ENCODE measurements around the gene TRIM66.

The TRIM66 gene

DNA sequence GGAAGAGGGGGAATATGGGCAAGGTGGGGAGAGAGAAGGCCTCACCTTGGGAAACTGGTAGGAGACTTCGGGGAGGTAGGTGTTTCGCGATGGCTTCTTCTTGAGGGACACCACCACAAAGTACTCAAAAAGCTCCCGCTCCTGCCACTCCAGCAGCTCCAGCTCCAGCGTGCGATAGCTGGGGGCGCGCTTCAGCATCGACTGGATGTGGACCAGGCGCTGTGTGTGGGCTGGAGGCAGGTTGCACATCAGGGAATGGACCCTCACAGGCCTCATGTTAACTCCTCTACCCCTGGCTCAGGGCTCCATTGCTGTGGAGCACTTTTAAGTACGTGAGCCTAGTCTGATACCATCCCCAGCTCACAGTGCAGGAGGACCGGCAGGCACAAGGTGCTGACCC lies 30.0 kb upstream of the TRIM66 start:
- no peak for DNase-seq

DNA sequence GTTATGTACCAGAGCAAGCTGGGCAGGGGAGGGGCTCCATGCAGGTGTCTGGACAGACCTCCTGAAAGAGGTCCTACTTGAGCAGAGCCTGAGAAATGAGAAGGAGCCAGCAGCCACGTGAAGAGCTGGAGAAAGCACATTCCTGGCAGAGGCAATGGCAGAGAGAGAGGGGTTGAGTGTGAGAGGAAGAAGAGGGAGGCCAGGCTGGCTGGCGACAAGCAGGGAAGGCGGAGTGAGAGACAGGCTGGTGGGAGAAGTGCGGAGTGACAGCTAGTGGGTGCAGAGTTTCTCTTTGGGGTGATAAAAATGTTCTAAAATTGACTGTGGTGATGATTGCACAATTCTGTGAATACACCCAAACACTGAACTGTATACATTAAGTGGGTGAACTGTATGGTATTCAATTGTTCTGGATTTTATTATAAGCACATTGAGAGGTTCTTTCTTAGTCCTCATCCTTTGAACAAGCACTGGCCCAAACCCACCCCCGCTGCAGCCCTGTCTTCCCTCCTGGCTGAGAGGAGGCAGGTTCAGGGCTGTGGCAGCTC lies 29.5 kb upstream of the TRIM66 start:
- no peak for DNase-seq

DNA sequence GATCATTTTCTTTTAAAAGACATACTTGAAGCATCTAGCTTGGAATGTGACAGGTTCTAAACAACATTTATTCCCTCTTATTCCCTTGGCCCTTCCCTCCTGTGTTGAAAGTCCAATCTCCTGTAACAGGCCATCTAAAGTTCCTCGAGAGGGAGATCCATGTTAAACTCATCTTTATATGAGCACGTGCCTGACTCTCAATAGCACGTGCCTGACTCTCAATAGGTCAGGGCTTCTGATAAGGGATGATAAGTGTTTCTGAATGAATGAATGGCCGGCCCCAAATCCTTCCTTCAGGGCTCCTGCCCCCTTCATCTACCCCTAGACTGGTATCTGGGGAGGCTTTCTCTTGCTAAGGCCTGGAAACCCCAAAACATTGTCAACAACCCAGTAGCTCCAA lies 27.3 kb upstream of the TRIM66 start:
- no peak for DNase-seq

DNA sequence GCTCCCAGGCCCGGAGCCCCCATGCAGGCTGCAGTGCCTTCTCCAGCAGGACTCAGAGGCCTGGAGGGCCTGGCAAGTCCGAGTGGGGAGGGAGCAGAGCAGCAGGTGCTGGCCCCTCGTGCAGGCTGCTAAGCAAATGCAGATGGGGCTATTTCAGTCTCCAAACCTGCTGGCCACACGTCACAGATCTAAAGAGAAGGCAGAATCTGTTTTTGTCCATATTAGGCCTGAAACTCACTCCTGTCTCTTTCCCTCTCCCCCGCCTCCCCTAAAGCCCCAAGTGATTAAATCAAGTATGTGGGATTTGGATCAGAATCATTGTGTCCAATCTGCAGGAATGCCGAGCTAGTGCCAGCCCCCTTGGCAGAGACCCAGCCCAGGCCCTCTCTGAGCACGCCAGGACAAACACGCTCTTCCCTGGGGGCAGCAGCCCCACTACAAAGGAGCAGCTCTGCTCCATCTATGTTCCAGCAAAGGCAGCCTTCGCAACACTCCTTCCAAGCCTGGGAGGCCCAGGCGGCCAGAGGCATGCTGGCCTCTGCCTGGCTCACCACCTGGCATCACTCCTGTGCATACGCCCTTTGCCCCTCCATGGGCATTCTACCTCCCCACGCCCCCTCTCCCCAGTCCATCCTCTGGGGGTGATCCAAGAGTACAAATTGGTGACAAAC lies 26.7 kb upstream of the TRIM66 start:
- DNase-seq = no peak

DNA sequence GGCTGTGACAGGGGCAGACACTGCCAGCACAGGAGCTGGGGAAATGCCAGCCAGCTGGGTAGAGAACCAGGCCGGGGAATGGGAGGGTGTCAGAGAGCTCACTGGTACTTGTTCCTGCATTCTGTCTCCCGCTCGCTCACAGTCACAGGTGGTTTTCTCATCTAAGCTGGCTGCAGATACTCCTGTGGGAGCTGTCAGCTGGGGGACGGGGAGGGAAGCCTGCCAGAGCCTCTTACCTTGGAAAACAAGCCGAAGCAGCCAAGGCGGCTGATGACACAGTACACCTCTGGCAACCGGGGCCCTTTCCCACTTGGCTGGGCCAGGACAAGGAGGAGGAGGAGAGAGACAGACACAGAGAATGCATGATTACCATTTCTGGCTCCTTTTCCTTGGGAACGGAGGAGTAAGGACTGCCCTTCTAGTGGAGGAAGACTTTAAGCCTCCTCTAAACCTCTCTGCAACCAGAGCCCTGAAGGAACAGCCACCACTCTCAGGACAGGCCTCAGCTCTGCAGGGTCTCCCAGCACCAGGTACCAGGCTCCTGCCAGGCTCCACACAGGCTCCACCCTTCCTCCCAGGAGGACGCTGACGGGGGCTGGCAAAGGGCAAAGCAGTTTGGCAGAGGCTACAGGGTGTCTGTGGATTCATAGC lies 25.2 kb upstream of the TRIM66 start:
- DNase-seq = no peak

DNA sequence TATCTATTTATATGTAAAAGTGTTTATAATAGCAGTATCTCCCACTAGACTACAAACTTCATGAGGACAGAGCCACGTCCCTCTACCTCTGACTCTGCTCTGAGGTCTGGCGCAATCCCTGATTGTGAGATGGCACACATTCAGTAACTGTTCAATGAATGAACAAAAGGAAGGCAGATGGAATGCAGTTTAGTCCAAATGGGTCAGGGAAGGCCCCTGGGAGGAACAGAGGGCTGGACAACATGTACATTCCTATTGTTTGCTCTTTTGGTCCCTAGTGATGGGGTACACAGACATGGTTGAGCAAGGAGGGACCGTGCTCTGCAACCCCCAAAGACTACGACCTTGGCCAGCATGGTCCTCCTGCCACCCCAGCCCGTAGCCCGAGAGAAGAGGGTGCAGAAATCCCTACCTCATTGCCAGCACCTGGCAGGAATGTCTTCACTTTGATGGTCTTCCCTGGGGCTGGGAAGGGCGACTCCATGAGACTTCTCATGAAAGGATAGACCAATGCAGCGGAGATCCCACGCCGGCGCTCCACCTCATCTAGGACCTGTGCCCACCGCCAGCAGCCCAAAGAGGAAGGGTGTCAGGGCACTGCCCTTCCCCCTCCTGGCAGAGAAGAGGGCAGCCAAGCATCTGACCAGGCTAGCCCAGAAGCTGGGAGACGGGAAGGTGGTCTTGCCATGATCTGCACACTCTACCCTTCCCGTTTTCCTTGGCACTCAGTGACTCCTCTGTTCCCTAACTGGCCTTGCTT lies 24.4 kb upstream of the TRIM66 start:
- DNase-seq = no peak

DNA sequence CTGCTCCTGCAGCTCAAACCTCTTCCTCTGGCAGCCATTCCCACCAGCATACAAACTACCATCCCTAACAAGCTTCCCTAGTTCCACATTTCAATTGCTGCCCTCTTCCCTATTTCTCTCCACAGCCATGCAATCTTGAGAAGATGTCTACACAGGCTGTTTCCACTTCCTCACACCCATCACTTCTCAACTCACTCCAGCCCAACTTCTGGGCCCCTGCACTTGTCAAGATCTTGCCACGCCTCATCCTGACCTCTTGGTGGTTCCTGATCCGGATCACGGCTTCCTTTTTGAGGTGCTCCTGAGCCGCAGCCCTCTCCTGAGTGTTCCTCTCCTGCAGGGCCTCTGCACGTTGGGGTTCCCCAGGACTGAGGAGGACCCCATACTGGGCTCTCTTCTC lies 22.7 kb upstream of the TRIM66 start:
- DNase-seq = no peak

DNA sequence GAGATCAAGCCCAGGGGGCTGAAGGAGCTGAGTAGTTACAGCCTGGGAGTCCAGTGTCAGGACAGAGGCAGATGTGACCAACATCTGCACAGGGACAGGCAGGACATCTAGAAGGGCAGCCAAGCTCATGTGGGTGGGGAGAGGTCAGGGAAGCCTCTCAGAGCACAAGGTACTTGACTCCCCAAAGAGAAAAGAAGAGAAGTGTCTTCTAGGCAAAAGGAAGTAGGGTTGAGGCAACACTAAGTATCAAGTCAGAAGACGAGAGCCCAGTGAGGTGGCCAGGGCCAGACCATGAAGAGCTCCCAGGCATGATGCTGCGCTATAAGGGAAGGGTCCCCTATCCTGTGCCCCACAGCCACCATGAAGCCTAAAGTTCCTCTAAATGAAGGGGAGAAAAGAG lies 21.7 kb upstream of the TRIM66 start:
- no peak for DNase-seq

DNA sequence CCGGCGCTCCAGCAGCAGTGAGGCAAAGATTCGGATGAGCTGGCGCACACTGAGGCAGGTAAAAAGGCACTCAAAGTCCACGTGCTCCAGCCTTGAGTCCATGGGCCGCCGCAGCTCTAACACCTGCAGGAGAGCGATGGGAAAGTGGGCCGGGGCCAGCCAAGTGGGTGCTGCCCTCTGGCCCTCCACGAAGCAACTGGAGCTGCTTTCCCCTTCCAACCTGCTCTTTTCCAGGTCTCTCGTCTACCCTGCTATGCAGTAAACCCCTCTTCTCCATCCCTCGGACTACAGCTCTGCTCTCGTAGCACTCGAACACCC lies 20.1 kb upstream of the TRIM66 start:
- DNase-seq = no peak

DNA sequence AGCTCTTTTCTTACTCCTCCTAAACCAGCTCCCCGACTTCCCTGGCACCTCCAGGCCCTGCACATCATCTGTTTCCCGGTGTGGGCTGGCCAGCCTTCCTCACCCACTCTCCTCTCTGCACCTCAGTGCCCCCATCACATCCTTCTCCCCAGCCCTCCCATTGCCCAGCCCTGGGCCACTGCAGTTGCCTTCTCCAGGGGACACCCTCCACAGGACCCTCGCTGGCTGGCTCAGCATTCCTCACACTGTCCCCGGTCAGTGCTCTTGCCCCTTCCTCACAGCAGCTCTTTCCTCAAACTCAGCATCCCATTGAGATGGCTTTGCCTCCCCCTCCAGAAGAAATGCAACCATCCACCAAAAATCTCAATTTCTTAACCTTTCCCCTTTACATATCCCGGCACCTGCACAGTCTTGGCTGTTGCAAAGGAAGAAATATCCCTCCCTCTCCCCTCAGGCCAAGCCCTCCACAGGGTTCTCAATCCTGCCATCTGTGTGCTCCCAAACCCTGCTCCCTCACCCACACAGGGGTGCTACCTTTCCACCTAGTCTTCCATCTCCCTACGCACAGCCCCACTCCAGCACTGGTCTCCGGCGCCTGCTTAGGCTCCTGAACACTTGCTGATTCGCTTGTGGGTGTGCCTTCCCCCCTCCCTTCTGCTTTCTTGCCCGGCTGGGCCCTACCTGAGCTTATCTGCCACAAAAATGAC lies 19.6 kb upstream of the TRIM66 start:
- DNase-seq = no peak

DNA sequence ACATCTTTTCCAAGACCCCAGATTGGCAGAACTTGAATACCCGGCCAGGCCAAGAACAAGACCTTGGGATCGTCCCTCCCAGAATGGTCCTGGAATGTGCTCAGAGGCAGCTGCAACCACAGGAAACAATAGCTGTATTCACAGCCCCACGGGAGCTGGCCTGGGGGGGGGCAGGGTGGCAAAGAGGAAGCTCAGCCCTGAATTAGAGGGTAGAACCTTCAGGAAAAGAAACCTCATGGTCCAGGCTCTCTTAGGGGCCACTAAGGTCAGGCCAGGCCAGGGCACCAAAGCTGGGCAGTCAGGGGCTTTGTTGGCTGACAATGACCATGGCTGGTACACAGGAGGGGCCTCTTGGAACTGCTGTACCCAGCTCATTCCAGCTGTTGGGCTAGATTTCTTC lies 17.4 kb upstream of the TRIM66 start:
- DNase-seq = no peak

DNA sequence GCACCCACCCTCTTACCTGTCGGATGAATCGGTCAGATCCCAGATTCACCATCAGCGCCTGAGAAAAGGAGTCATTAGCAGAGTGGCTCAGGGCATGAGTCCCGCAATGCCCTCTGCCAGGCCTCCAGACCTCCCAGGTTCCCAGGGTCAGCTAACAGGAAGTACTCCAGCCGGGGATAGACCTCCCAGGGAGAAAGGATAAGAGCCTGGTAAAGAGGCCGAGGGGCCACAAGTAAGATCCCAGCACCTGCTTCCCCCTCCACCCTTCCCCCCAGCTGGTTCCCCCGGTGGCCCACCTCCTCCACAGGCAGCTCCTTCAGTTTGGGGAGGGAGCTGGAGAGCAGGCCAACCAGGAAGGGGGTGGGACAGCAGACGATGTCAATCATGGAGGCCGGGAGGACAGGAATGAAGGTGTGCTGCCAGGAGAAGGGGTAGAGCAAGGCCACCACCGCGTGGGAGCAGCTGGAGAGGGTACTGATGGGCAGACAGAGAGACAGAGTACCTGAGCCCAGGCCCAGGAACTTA lies 16.5 kb upstream of the TRIM66 start:
- DNase-seq = no peak

DNA sequence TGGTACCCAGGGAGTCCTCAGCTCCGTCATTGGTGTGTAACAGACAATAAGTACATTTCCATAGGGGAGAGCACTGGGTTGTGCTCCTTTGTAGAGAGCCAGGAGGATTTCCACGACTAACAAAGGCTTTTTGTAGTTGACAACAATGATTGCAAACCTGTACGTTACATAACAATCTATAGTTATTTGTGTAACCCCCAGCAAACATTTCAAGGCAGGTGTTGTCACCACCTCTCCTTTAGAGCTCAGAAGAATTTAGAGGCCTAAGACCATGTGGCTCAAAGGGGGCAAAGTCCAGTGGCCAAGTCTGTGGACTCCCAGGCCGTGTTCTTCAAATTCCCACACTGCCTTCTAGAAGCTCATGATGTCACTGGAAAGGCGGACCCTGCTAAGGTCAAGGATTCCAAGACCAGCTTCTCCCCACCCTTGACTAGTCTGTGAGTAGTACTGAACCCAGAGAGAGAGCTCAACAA lies 15.9 kb upstream of the TRIM66 start:
- DNase-seq = no peak

DNA sequence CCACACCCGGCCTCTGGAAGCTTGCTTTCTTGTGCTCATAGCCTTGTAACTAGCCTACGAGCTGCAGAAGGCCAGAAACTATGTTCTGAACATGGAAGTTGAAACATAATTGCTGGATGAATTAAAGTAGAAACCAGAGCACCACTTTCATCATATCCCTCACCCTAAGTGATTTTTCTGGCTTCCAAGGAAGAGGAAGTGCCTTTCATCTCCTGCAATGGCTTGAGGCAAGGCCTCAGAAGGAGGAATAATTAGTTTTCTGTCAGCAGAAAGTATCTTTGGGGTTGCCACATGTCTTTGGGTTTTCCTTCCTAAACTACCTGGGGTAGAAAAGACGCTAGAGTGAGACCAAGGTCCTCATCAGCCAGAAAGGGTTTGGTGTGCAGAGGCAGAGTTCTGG lies 14.6 kb upstream of the TRIM66 start:
- no peak for DNase-seq

DNA sequence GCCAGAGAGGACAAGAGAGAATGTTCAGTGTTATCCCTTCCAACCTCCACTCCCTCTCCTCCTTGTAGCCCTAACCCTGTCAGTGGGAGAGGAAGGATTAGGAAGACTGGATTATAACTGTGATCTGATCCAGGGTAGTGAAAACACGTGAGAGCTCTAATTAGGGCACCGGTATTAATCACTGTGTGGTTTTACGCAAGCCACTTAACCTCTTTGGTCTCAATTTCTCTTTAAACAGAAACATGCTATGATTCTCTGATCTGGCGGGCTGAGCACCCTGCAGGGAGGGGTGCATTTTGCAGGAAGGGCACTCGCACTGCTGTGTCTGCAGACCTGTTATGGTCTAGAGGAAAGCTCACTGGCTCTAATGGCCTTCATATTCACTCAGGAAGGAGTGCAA lies 11.7 kb upstream of the TRIM66 start:
- no peak for DNase-seq

DNA sequence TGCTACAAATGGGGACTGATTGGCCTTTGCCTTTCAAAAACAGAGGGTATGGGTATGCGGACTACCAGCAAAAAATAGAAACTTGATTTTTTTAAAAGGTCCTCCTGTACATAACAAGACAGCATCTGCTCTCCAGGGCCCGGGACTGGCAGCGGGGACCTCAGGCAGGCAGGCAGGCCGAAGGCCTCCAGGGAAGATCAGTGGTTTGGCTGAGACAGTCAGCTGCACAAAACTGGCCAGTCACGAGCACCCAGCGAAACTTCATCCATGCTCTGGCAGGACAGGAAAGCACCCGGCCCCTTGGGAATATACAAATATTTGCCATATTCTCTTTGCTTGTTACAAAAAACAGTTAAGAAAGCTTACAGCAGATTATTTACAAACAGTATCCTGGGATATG lies 11.1 kb upstream of the TRIM66 start:
- no peak for DNase-seq

DNA sequence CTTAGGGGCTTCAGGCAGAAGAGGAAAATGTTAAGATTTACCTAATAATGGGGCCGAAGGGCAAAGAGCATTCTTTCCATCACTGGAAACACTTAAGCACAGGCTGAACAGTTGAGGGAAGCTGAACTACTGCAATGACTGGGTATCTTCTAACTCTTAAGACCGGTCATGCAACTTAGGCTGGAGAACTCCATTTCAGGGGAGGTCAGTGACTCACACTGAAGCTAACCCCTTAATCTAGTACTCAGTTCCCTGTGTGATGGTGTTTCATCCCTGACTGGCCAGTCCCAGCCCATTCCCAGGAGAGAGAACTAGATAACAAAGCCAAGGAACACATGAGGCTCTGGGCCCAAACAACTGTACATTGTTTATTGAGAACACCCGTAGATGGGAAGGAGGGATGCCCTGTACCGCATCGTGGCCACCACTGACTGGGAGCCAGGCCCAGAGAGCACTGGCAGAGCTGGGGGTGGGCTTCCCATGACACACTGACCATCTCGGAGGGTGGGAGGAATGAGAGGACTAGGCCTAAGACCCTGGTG lies 10.6 kb upstream of the TRIM66 start:
- DNase-seq = no peak

DNA sequence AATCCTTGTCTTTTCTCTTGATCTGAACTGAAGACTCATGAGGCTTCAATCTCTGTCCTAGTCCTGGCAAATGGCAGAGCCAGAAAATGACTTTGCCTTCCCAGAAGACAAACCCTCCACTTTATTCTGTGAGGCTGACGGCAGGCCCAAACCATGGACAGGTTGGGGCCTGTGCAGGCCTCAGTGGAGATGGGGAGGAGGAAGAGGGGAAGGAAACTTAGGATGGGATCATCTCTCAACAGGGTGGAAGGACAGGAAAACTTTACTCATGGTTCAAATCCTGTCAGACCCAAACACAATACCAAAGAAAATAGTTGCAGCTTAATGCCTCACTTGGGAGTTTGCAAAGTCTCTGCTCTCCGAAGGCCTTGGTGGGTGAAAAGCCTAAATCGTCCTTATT lies 10.0 kb upstream of the TRIM66 start:
- no peak for DNase-seq

DNA sequence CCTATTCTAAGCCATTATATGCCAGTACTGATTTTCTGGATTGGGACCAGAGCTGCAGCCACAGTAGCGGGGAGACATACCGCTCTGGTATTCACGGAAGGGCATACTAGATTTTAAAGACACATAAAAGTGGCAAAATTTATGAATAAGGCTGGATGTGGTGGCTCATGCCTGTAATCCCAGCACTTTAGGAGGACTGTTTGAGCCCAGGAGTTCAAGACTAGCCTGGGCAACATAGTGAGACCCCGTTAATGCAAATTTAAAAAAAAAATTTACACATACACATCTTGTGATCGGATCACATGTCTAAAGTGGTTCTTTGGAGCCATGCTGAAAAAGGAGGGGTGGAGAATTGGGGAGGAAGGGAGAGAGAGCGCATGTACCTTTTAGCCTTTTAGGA lies 9.1 kb upstream of the TRIM66 start:
- no peak for DNase-seq

DNA sequence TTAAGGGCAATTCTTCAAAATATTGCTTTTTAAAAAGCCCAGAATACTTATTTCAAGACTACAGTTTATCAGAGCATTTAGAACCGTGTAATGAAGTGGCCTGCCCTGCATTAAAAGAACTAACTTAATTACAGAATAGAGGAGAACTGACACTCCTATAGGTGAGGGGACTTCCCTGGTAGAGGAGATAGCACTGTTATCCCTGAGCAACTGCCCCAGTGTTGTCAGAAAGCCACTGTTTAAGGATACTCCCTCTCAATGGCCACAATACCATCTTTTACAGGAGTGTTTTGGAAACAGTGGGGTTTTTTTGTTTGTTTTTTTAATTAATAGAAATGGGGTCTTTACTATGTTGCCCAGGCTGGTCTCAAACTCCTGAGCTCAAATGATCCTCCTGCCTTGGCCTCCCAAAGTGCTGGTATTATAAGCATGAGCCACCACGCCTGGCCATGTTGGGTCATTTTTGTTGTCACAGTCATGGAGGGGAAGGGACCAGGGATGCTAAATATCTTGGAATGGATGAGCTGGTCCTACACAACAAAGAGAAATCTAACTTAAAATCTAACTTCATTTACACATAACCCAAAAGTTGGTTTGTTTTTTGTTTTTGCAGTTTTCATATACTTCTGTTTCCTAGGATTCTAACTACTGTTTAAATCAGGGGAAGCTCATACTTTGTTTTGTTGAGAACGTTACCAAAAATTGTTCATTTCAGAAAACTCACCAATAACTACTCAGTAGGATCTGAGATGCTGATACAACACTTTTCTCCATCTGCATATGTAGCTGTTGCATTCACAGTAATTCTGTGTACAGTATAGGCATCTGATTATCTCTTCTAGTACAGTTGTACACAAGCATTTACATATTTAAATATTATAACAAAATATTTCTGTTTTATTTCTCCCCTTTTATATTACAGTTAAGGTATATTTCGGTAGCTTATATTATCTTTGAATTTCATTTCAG lies 8.2 kb upstream of the TRIM66 start:
- no peak for DNase-seq

DNA sequence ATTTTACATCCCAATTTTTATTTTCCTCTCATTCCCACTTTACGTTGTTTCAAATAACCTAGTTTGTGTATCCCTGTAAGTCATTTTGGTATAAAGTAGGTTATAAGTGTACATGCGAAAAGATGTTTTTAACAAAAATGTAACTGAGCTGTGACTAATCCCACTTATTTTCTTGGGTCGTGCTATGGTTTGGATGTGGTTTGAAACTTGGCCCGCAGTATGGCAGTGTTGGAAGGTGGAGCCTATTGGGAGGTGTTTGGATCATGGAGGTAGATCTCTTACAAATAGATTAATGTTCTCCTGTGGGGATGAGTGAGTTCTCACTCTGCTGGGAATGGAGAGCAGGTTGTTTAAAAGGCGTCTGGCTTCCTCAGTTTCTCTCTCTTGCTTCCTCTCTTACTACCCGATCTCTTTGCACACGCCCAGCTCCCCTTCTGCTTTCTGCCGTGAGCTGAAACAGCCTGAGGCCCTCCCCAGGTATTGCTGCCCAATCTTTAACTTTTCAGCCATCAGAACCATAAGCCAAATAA lies 7.3 kb upstream of the TRIM66 start:
- DNase-seq = no peak
